ENCODE results near the gene SMIM33. TPM values are rescaled to one million over a fixed set of nuclear protein-coding genes. Genes with fewer than 3 reads are reported as not detected.

Gene SMIM33
- total RNA-seq, 2 donors from 2014 or later: 3.4 to 5.9 TPM

GRCh38 chr5:139445325-139446170, 25.3 kb upstream of the SMIM33 start:
- no peak for DNase-seq

GRCh38 chr5:139446956-139447779, 23.6 kb upstream of the SMIM33 start:
- intact Hi-C loops (cut with DNase I): no loop called here
- no peak for TF ChIP-seq CTCF (IDR thresholded peaks at IDR 0.05)
- Histone ChIP-seq H3K9me3 (no peaks in the 10 kb centered on the region), H3K27ac (no peak overlapping the region), H3K27me3 (no peaks in the 10 kb centered on the region), H3K4me1 (no peaks in the 10 kb centered on the region), H3K9ac (ENCODE audit: low read depth in 2 of 2, low read length in 2 of 2) (peak overlapping the region in 1 of 2 donors; percentile 12), H3K36me3 (no peaks in the 10 kb centered on the region), H3K4me3 (no peak overlapping the region)
- no peak for DNase-seq

More at GRCh38 chr5:139445325-139446170, 25.3 kb upstream of the SMIM33 start:
- no peaks in the 10 kb centered on the region for H3K9me3 ChIP-seq
- no peaks in the 10 kb centered on the region for H3K4me1 ChIP-seq
- no peak overlapping the region for H3K27ac ChIP-seq
- H3K9ac ChIP-seq (ENCODE audit: low read depth in 2 of 2, low read length in 2 of 2): no peak overlapping the region
- H3K27me3 ChIP-seq: no peaks in the 10 kb centered on the region
- H3K4me3 ChIP-seq: no peak overlapping the region
- H3K36me3 ChIP-seq: no peaks in the 10 kb centered on the region
- intact Hi-C loops (cut with DNase I): no loop called here
- TF ChIP-seq CTCF (IDR thresholded peaks at IDR 0.05): no peak

GRCh38 chr5:139451176-139451575, 19.6 kb upstream of the SMIM33 start:
- H3K27ac ChIP-seq: no peak overlapping the region
- no peak overlapping the region for H3K9ac ChIP-seq (ENCODE audit: low read depth in 2 of 2, low read length in 2 of 2)
- no peak for TF ChIP-seq CTCF (IDR thresholded peaks at IDR 0.05)
- H3K4me1 ChIP-seq: no peaks in the 10 kb centered on the region
- no peaks in the 10 kb centered on the region for H3K36me3 ChIP-seq
- H3K9me3 ChIP-seq: no peaks in the 10 kb centered on the region
- no peaks in the 10 kb centered on the region for H3K27me3 ChIP-seq
- DNase-seq: no peak
- no peak overlapping the region for H3K4me3 ChIP-seq
- intact Hi-C loops (cut with DNase I): no loop called here

DNA sequence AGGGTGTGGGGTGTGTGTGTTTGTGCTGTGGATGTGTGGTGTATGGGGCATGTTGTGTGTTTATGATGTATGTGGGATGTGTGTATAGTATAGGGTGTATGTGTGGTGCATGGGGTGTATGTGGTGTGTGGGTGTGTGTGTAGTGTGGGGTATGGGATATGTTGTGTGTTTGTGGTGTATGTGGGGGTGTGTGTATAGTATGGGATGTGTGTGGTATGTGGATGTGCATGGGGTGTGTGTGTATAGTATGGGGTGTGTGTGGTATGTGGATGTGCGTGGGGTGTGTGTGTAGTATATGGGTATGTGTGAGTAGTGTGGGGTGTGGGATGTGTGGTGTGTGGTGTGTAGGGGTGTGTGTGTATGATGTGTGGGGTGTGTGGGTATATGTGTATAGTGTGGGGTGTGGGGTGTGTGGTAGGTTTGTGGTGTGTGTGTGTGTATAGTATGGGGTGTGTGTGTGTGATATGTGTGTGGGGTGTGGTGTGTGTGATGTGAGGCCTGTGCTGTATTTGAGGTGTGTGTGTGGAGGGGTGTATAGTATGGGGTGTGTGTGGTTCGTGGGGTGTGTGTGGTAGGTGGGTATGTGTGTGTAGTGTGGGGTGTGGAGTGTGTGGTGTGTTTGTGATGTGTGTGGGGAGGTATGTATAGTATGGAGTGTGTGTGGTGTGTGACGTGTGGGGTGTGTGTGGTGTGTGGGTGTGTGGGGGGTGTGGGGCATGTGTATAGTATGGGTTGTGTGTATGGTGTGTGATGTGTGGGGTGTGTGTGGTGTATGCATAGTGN, 18.7 kb upstream of the SMIM33 start:
- Histone ChIP-seq H3K36me3 (no peaks in the 10 kb centered on the region), H3K27me3 (no peaks in the 10 kb centered on the region), H3K9me3 (no peaks in the 10 kb centered on the region), H3K4me3 (no peak overlapping the region), H3K4me1 (no peaks in the 10 kb centered on the region), H3K9ac (ENCODE audit: low read depth in 2 of 2, low read length in 2 of 2) (no peak overlapping the region), H3K27ac (no peak overlapping the region)
- intact Hi-C loops (cut with DNase I): no loop called here
- no peak for DNase-seq
- TF ChIP-seq CTCF (IDR thresholded peaks at IDR 0.05): no peak

Data from colonic mucosa (tissue), 4 donors.